HFFc6 (cell line): ENCODE results near the gene ZCCHC4. TPM values are rescaled to one million over a fixed set of nuclear protein-coding genes. Genes with fewer than 3 reads are reported as not detected.

Experiments
- DNase-seq: peaks from one replicate; pipeline ENCODE4 v3.0.0-alpha.2; 2018
- H3K27ac Mint-ChIP-seq: 2 replicates; pipeline ENCODE4 v1.8.0; 2020; ENCODE audit warnings: mild to moderate bottlenecking, mixed read lengths
- H3K27me3 Mint-ChIP-seq: 2 replicates; pipeline ENCODE4 v1.8.0; 2021; ENCODE audit warnings: mild to moderate bottlenecking, moderate library complexity, mixed read lengths; ENCODE audit not compliant: insufficient read depth
- H3K36me3 Mint-ChIP-seq: 2 replicates; pipeline ENCODE4 v1.8.0; 2021; ENCODE audit warnings: low read depth, mixed read lengths
- H3K4me1 Mint-ChIP-seq: 2 replicates; pipeline ENCODE4 v1.8.0; 2020; ENCODE audit warnings: low read depth, mixed read lengths
- H3K4me3 Mint-ChIP-seq: 2 replicates; pipeline ENCODE4 v1.8.0; 2020; ENCODE audit warnings: mild to moderate bottlenecking, moderate library complexity, mixed read lengths
- H3K9me3 Mint-ChIP-seq: 2 replicates; pipeline ENCODE4 v1.8.0; 2020; ENCODE audit warnings: mild to moderate bottlenecking, mixed read lengths
- CTCF ChIP-seq: fragments of 200-600 bp; sonication (generic); IDR thresholded peaks from 2 replicates; pipeline ENCODE4 v1.5.0; 2021; ENCODE audit warnings: antibody characterized with exemption, mild to moderate bottlenecking
- total RNA-seq, 6 experiments: library from RNA; stranded (reverse); fragmentation: NEBNext Ultra II Directional; extraction: Animal tissue kit (Norgen Biotek cat#: 25700); gene quantifications; 2 replicates in 1 of 6; 3 replicates in 5 of 6; pipeline ENCODE4 v1.2.3, GENCODE V29; 2021

The ZCCHC4 gene
- total RNA-seq, 6 experiments from 2014 or later, result 8.3 to 11.0 (median 9.1) TPM

GRCh38 chr4:25290490-25291067 lies 22.0 kb upstream of the ZCCHC4 start:
- Mint-ChIP-seq H3K27me3 (peaks cover 1% of the 10 kb centered on the region), H3K4me1 (no peaks in the 10 kb centered on the region), H3K27ac (no peak overlapping the region), H3K9me3 (peaks cover 12% of the 10 kb centered on the region; the same call in 1 of the 2 replicates), H3K4me3 (no peak overlapping the region), H3K36me3 (peaks cover 12% of the 10 kb centered on the region)
- no peak for TF ChIP-seq CTCF
- no peak for DNase-seq

GRCh38 chr4:25291158-25291733 lies 21.3 kb upstream of the ZCCHC4 start:
- DNase-seq, result no peak
- Mint-ChIP-seq H3K9me3 (peaks cover 12% of the 10 kb centered on the region; the same call in 1 of the 2 replicates), H3K4me1 (no peaks in the 10 kb centered on the region), H3K27ac (no peak overlapping the region), H3K27me3 (peaks cover 1% of the 10 kb centered on the region), H3K36me3 (peaks cover 12% of the 10 kb centered on the region), H3K4me3 (no peak overlapping the region)
- no peak for TF ChIP-seq CTCF

GRCh38 chr4:25297528-25298242 lies 14.9 kb upstream of the ZCCHC4 start:
- Mint-ChIP-seq H3K4me1 (no peaks in the 10 kb centered on the region), H3K4me3 (no peak overlapping the region), H3K9me3 (no peaks in the 10 kb centered on the region), H3K36me3 (no peaks in the 10 kb centered on the region), H3K27me3 (peaks cover 4% of the 10 kb centered on the region; the same call in 1 of the 2 replicates), H3K27ac (no peak overlapping the region)
- no peak for TF ChIP-seq CTCF
- DNase-seq, result no peak

- H3K27me3 Mint-ChIP-seq, result peaks cover 8% of the 10 kb centered on the region; the same call in 1 of the 2 replicates
- no peak for DNase-seq
- H3K9me3 Mint-ChIP-seq, result no peaks in the 10 kb centered on the region
- no peak overlapping the region for H3K4me3 Mint-ChIP-seq
- TF ChIP-seq CTCF, result no peak
- no peak overlapping the region for H3K27ac Mint-ChIP-seq
- H3K36me3 Mint-ChIP-seq, result no peaks in the 10 kb centered on the region
- no peaks in the 10 kb centered on the region for H3K4me1 Mint-ChIP-seq
Measured at GRCh38 chr4:25299476-25300203, 12.9 kb upstream of the ZCCHC4 start.

GRCh38 chr4:25301471-25301870 lies 11.1 kb upstream of the ZCCHC4 start:
- Mint-ChIP-seq H3K4me3 (no peak overlapping the region), H3K9me3 (no peaks in the 10 kb centered on the region), H3K36me3 (no peaks in the 10 kb centered on the region), H3K27ac (no peak overlapping the region), H3K4me1 (no peaks in the 10 kb centered on the region), H3K27me3 (peaks cover 9% of the 10 kb centered on the region; the same call in 1 of the 2 replicates)
- no peak for TF ChIP-seq CTCF
- no peak for DNase-seq
